DMS153 treated with DMSO at 0.1 percent for 48 hours (cell line): ENCODE results near the gene TRAPPC11.

Experiments
- DNase-seq: peaks from one replicate; lab custom pipeline; 2025; ENCODE audit not compliant: unreplicated experiment; lab: John Stamatoyannopoulos, UW

Gene TRAPPC11

DNA sequence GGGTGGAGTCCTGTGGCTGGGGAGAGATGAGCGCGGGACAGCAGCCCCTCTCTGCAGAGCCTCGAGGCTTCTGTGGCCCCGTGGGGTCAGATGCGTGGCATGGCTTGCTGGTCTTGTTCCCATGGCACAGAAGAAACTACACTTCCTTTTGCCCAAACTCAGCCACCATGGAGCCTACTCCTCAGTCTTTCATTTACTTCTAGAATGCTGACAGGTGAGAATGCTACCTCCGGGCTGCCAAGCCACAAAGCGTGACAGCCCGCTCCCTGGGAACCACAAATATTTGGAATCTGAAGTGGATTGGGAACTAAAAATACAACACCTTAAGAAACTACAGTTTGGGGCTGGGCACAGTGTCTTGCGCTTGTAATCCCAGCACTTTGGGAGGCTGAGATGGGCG, 98.0 kb downstream of the TRAPPC11 start:
- DNase-seq: no peak

DNA sequence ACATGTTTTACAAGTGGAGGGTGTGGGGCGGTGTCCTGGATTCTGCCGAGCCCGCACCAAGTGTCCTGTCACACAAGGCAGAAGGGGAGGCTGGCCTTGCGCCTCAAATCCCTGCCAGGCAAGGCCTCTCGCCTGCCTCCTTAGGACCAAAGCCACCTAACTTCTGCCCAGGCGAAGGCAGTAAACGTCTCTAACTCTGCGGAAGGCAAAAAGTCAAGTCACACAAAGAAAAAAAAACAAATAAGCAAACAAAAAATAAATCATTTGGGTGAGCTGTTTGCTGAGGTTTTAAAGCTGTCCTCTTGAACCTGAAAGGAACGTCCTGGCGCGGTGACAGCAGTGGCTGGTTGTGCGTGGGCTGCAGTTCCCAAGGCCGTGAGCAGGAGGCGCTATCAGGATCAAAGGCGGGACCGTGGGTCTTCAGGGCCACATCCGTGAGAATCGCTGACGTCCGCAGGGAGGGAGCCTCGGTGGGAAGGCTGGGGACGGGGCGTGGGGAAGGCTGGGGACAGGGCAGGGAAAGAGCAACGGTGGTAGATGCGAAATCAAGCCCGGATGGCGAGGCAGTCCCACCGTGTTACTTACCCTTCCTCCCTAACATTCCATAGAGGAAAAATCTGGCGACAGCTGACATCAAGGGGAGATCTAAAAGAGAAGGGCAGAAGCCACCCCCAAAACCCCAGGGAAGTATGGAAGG, 99.1 kb downstream of the TRAPPC11 start:
- DNase-seq: no peak

- DNase-seq: no peak
Observed at GRCh38 chr4:183758758-183759447, 99.8 kb downstream of the TRAPPC11 start.

- no peak for DNase-seq
Observed at GRCh38 chr4:183760326-183760725, 101.2 kb downstream of the TRAPPC11 start.
